Thyroid gland (tissue), 4 donors: Measurements from ENCODE around the gene KIR2DL4.
"Not testable (repeated sequence)": the region's sequence is repeated elsewhere in the genome, so short reads cannot be mapped to it uniquely, and the experiment has no call there.

Experiments
- CTCF ChIP-seq, 6 experiments: fragments of 200-600 bp in 3 of 6; fragments of 450-650 bp in 3 of 6; sonication (generic) in 3 of 6; IDR thresholded peaks; one replicate each; pipeline ENCODE4 v1.5.1; 2016 to 2019; ENCODE audit warnings: antibody characterized with exemption in 6 of 6, mild to moderate bottlenecking in 2 of 6, inconsistent platforms in 1 of 6, moderate library complexity in 1 of 6
- POLR2A ChIP-seq, 2 donors: fragments of 450-650 bp; IDR thresholded peaks; one replicate each; pipeline ENCODE4 v1.6.1; 2017; ENCODE audit warnings: antibody characterized with exemption in 2 of 2, mild to moderate bottlenecking in 2 of 2, moderate library complexity in 1 of 2

- not testable (repeated sequence) for TF ChIP-seq CTCF, POLR2A (IDR thresholded peaks at IDR 0.05)
Observed at GRCh38 chr19:54778896-54779295, 24.5 kb upstream of the KIR2DL4 start.
